HCT116 (cell line): ENCODE results near the gene VSTM2L. TPM values are rescaled to one million over a fixed set of nuclear protein-coding genes. Genes with fewer than 3 reads are reported as not detected.

ENCODE experiments used
- ATAC-seq: fragments of 200-7000 bp; cut with Tn5 transposase; 2 replicates; pipeline ENCODE4 v1.9.1; 2020; ENCODE audit warnings: mild to moderate bottlenecking, moderate library complexity
- BruUV-seq: library from RNA; stranded (reverse); fragments of 400-500 nt; replicated peaks from 2 replicates; lab custom pipeline; 2021; lab: Mats Ljungman, UMichigan
- CTCF ChIA-PET: fragments of 300-600 bp; sonication (Branson Sonifier 250); formaldehyde crosslinking; loops from one replicate; lab custom pipeline; 2021; ENCODE audit warnings: antibody characterized with exemption; lab: Charles Lee
- POLR2A ChIA-PET: fragments of 300-600, 350-600 bp; sonication (Branson Sonifier 250); formaldehyde crosslinking; loops from one replicate; lab custom pipeline; 2021; ENCODE audit warnings: antibody characterized with exemption; lab: Charles Lee
- RAD21 ChIA-PET, 2 experiments: fragments of 300-600 bp; sonication (Branson Sonifier 250); formaldehyde crosslinking; loops; one replicate each; lab custom pipeline; 2023; ENCODE audit warnings: low total read pairs in 2 of 2; ENCODE audit not compliant: uncharacterized antibody in 2 of 2, unreplicated experiment in 2 of 2, low non-redundant PET in 1 of 2; lab: Charles Lee
- DNase-seq: peaks from one replicate; pipeline ENCODE4 v3.0.0-alpha.2; 2010; ENCODE audit warnings: low read depth, low spot score
- H2AFZ ChIP-seq: fragments of 200-600 bp; shearing (Covaris generic), sonication (generic); 2 replicates; pipeline ENCODE4 v1.6.1; 2017; ENCODE audit warnings: low read depth, mixed run types, mixed read lengths, antibody characterized with exemption, low read length; ENCODE audit not compliant: poor library complexity, severe bottlenecking
- H3K27ac ChIP-seq: 2 replicates; pipeline ENCODE4 v1.5.1; 2012; ENCODE audit warnings: low read depth, low read length
- H3K27me3 ChIP-seq: fragments of 200-600 bp; sonication (generic); 2 replicates; pipeline ENCODE4 v1.6.1; 2016; ENCODE audit warnings: mixed run types, low read length, mixed read lengths; ENCODE audit not compliant: insufficient read depth
- H3K36me3 ChIP-seq, 2 experiments: fragments of 200-500 bp in 1 of 2; fragments of 200-600 bp in 1 of 2; sonication (Bioruptor generic) in 1 of 2; sonication (generic) in 1 of 2; 2 replicates each; pipeline versions ENCODE4 v1.5.1 to v1.6.1; 2014 to 2016; ENCODE audit warnings: low read length in 2 of 2, inconsistent platforms in 1 of 2, mixed read lengths in 1 of 2, mixed run types in 1 of 2; ENCODE audit not compliant: insufficient read depth in 2 of 2, control insufficient read depth in 1 of 2
- H3K4me1 ChIP-seq, 2 experiments: fragments of 200-600 bp in 1 of 2; sonication (generic) in 1 of 2; 2 replicates each; pipeline versions ENCODE4 v1.5.1 to v1.6.1; 2012 to 2017; ENCODE audit warnings: low read length in 2 of 2, inconsistent platforms in 1 of 2, mild to moderate bottlenecking in 1 of 2, mixed read lengths in 1 of 2, mixed run types in 1 of 2, moderate library complexity in 1 of 2; ENCODE audit not compliant: insufficient read depth in 2 of 2, control insufficient read depth in 1 of 2
- H3K4me2 ChIP-seq: fragments of 200-600 bp; sonication (generic); 2 replicates; pipeline ENCODE4 v1.6.1; 2017; ENCODE audit warnings: mixed run types, low read length, mixed read lengths
- H3K4me3 ChIP-seq, 2 experiments: fragments of 200-600 bp in 1 of 2; sonication (generic) in 1 of 2; replicated peaks in 1 of 2; 2 replicates each; pipeline ENCODE4 v1.5.1; 2011 to 2016; ENCODE audit warnings: low read length in 2 of 2, control low read depth in 1 of 2, low read depth in 1 of 2, mild to moderate bottlenecking in 1 of 2, mixed read lengths in 1 of 2, mixed run types in 1 of 2
- H3K79me2 ChIP-seq: fragments of 200-600 bp; sonication (generic); 2 replicates; pipeline ENCODE4 v1.6.1; 2017; ENCODE audit warnings: mild to moderate bottlenecking, mixed run types, low read length, moderate library complexity, mixed read lengths; ENCODE audit not compliant: insufficient read depth
- H3K9ac ChIP-seq: fragments of 200-600 bp; sonication (generic); 2 replicates; pipeline ENCODE4 v1.6.1; 2016; ENCODE audit warnings: low read length, mixed read lengths
- H3K9me2 ChIP-seq: fragments of 200-600 bp; sonication (generic), shearing (Covaris generic); 2 replicates; pipeline ENCODE4 v1.6.1; 2017; ENCODE audit warnings: mixed run types, mild to moderate bottlenecking, moderate library complexity; ENCODE audit not compliant: insufficient read depth
- H3K9me3 ChIP-seq, 2 experiments: fragments of 200-500 bp in 1 of 2; fragments of 200-600 bp in 1 of 2; sonication (Bioruptor generic) in 1 of 2; sonication (generic) in 1 of 2; 2 replicates each; pipeline ENCODE4 v1.6.1; 2014 to 2017; ENCODE audit warnings: low read length in 2 of 2, mixed read lengths in 2 of 2, inconsistent platforms in 1 of 2, low read depth in 1 of 2, mild to moderate bottlenecking in 1 of 2, mixed run types in 1 of 2, moderate library complexity in 1 of 2; ENCODE audit not compliant: control insufficient read depth in 1 of 2, insufficient read depth in 1 of 2
- H4K20me1 ChIP-seq: fragments of 200-600 bp; sonication (generic), shearing (Covaris generic); 2 replicates; pipeline ENCODE4 v1.6.1; 2017; ENCODE audit warnings: mixed run types, mild to moderate bottlenecking, moderate library complexity; ENCODE audit not compliant: insufficient read depth
- CEBPB ChIP-seq: IDR thresholded peaks from 2 replicates; pipeline ENCODE4 v1.6.1; 2012; ENCODE audit warnings: low read depth
- RAD21 ChIP-seq: IDR thresholded peaks from 2 replicates; pipeline ENCODE4 v1.6.1; 2012; ENCODE audit warnings: low read depth, mild to moderate bottlenecking
- SRF ChIP-seq: IDR thresholded peaks from 2 replicates; pipeline ENCODE4 v1.6.1; 2012; ENCODE audit warnings: low read depth
- ZFX ChIP-seq: fragments of 450-650 bp; IDR thresholded peaks from 2 replicates; pipeline ENCODE4 v1.6.1; 2017
- intact Hi-C: fragments of 100-400 bp; cut with micrococcal nuclease; formaldehyde crosslinking; loops from 2 replicates; pipeline ENCODE4 v1.10.0; 2022
- total RNA-seq: library from RNA; stranded (reverse); gene quantifications from one replicate; pipeline ENCODE4 v1.2.1, GENCODE V29; 2021; ENCODE audit not compliant: unreplicated experiment
- TF ChIP-seq, protein P1 (sequence below): IDR thresholded peaks from 2 replicates; pipeline ENCODE4 v1.6.1; 2012; ENCODE audit warnings: low read depth

Gene VSTM2L
- total RNA-seq, 1 experiment from 2014 or later, result 0.69 TPM

DNA sequence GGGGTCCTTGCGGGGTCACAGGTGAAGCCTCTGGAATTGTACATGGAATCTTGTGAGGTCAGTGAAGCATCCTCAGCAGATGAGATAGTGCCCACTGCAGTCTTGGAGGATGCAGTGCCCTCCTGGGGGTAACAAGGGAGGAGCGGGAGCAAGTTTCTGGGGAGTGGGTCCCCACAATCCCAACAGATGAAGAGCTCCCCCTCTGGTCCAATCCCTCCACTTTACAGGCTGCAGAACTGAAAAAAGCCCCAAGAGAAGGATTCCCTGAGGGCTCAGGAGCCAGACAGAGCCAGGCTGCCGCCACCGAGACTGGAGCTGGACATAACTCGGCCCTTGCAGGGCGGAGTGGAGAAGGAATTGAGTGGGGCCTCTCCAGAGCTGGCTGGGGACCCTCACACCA lies 77.9 kb downstream of the VSTM2L start:
- RAD21 ChIA-PET, result no interaction called here
- Histone ChIP-seq H3K36me3 (peaks cover 0 to 17% of the 10 kb centered on the region in 2 experiments; a peak in 3 of 4 replicates), H3K9me3 (no peaks in the 10 kb centered on the region), H3K4me1 (no peaks in the 10 kb centered on the region), H3K9ac (no peak overlapping the region), H2AFZ (no peak overlapping the region), H3K27me3 (no peaks in the 10 kb centered on the region), H4K20me1 (no peaks in the 10 kb centered on the region), H3K4me3 (no peak overlapping the region), H3K79me2 (no peaks in the 10 kb centered on the region), H3K27ac (no peak overlapping the region), H3K4me2 (no peak overlapping the region), H3K9me2 (no peaks in the 10 kb centered on the region)
- POLR2A ChIA-PET, result no interaction called here
- DNase-seq, result no peak
- intact Hi-C loops, result no loop called here
- no peak for TF ChIP-seq ZFX
- TF ChIP-seq, protein P1, sequence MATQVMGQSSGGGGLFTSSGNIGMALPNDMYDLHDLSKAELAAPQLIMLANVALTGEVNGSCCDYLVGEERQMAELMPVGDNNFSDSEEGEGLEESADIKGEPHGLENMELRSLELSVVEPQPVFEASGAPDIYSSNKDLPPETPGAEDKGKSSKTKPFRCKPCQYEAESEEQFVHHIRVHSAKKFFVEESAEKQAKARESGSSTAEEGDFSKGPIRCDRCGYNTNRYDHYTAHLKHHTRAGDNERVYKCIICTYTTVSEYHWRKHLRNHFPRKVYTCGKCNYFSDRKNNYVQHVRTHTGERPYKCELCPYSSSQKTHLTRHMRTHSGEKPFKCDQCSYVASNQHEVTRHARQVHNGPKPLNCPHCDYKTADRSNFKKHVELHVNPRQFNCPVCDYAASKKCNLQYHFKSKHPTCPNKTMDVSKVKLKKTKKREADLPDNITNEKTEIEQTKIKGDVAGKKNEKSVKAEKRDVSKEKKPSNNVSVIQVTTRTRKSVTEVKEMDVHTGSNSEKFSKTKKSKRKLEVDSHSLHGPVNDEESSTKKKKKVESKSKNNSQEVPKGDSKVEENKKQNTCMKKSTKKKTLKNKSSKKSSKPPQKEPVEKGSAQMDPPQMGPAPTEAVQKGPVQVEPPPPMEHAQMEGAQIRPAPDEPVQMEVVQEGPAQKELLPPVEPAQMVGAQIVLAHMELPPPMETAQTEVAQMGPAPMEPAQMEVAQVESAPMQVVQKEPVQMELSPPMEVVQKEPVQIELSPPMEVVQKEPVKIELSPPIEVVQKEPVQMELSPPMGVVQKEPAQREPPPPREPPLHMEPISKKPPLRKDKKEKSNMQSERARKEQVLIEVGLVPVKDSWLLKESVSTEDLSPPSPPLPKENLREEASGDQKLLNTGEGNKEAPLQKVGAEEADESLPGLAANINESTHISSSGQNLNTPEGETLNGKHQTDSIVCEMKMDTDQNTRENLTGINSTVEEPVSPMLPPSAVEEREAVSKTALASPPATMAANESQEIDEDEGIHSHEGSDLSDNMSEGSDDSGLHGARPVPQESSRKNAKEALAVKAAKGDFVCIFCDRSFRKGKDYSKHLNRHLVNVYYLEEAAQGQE, result no peak
- no peak for TF ChIP-seq CEBPB
- CTCF ChIA-PET, result no interaction called here
- BruUV-seq, result no TSS peak
- no peak for ATAC-seq

- no peaks in the 10 kb centered on the region for H3K4me1 ChIP-seq
- no peak overlapping the region for H2AFZ ChIP-seq
- no peaks in the 10 kb centered on the region for H3K27me3 ChIP-seq
- H3K27ac ChIP-seq, result no peak overlapping the region
- no peak for TF ChIP-seq SRF
- TF ChIP-seq RAD21, result no peak
- CTCF ChIA-PET, result no interaction called here
- H3K36me3 ChIP-seq, result peaks cover 0 to 23% of the 10 kb centered on the region in 2 experiments; a peak in 3 of 4 replicates
- H4K20me1 ChIP-seq, result no peaks in the 10 kb centered on the region
- H3K9me3 ChIP-seq, result no peaks in the 10 kb centered on the region
- RAD21 ChIA-PET, result no interaction called here
- no peak overlapping the region for H3K4me2 ChIP-seq
- ATAC-seq (no peak), DNase-seq (no peak)
- H3K79me2 ChIP-seq, result no peaks in the 10 kb centered on the region
- no peaks in the 10 kb centered on the region for H3K9me2 ChIP-seq
- H3K4me3 ChIP-seq, result no peak overlapping the region
- BruUV-seq, result no TSS peak
- intact Hi-C loops, result no loop called here
- H3K9ac ChIP-seq, result no peak overlapping the region
- POLR2A ChIA-PET, result no interaction called here
Observed at GRCh38 chr20:37981568-37981967, 78.6 kb downstream of the VSTM2L start.
